Brain pericyte (primary cell): ENCODE data around the gene EFCAB12.

Experiments used
- DNase-seq: peaks from one replicate; pipeline ENCODE4 v3.0.0-alpha.2; 2012; ENCODE audit warnings: low read depth, low spot score

EFCAB12 gene

DNA sequence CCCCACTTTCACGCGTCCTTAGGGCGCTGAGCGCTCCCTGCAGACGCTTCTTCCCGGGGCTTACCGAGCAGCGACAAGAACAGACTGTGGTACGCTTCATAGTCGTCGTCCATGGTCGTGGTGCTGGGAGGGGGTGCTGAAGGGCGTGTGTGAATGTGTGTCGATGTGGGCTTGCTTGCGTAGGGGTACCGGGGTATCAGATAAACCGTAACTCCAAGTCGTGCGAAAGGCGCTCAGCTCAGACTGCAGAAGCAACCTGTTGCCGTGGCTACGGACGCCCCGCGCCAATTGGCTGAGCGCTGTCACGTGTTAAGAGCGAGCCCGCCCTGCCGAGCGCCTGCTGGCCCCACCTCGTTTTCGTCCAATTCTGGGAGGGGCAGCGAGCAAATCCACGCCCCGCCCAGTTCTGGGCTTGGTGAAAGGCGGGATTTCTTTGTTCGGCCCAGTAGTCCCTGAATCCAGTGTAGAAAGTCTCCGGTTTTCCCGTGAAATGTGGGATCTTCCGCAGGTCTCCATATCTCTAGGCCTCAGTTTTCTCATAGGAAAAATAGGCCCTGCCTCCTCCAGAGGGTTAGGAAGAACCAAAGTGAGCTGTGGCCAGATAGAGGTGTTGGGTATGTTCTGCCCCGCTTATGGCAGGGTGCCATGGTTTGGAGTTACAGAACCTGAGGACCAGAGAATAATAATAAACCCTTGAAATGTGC, at the start of gene EFCAB12:
Gene EFCAB12, minus strand, starts transcription at position 261 of the 704 bp plus-strand sequence. Its CDS starts 148 bp downstream, at position 113.
- DNase-seq = peak; percentile 80

DNA sequence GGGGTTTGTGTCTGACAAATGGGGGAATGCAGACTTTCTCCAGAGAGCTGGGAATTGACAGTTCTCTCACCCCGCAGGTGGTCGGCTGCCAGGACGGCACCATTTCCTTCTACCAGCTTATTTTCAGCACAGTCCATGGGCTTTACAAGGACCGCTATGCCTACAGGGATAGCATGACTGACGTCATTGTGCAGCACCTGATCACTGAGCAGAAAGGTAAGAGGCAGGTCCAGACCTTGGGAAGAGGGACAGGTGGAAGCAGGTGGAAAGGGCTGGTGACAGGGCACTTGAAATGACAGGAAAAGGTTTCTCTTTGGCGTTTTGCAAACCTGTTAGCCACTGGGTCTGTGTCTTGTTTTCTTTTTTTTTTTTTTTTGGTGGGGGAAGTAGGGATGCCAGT, 48.1 kb upstream of the EFCAB12 start:
- DNase-seq = no peak

DNA sequence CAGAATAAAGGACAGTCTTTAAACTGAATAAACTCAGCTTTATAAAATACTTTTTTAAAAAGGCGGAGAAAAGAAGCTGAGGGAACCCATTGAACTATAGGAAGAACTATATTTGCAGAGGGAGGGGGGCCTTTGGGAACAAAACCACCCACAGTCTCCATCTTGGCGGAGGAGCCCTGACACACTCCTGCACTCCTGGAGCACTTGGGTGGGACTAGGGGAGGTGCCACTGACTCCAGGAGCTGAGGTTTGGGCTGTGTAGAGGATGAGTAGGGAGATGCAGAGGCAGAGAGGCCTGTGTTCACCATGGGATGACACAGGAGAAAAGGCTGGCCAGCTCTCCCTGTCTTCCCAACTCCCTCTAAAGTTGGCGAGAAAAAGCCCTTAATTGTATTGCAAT, 47.4 kb upstream of the EFCAB12 start:
- DNase-seq = no peak

DNA sequence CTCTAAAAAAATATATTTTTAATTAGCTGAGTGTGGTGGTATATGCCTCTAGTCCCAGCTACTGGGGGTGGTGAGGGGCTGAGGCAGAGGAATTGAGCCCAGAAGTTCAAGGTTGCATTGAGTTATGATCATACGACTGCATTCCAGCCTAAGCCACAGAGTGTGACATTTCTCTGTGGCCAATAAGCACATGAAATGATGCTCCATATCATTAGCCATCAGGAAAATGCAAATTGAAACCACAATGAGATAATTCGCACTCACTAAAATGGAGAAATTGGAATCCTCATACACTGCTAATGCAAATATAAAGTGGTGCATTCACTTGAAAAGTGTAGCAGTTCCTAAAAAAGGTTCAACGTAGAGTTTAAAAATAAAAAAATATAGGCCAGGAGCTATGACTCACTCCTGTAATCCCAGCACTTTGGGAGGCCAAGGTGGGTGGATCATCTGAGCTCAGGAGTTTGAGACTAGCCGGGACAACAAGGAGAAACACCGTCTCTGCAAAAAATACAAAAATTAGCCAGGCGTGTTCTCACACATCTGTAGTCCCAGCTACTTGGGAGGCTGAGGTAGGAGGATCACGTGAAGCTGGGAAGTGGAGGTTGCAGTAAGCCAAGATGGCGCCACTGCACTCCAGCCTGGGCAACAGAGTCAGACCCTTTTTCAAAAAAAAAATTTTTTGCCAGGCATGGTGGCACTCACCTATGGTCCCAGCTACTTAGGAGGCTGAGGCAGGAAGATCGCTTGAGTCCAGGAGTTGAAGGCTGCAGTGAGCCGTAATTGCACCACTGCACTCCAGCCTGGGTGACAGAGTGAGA, 46.8 kb upstream of the EFCAB12 start:
- DNase-seq = no peak

DNA sequence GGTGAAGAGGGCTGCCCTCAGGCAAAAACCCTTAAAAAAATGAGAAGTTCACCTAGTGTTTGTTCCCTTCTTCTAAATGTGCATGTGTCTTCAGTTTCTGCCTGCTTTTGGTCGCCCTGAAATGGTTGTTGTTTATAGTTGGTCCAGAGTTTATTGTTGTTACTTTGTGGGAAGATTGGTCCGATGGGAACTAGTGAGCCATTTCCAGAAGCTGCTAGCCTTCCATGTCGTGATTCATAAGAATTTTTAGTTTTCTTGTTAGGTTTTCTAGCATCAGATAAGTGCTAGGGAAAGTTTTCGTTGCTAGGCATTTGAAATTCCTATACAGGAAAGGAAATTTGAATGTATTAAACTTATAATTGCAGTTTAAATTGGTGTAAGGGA, 45.3 kb upstream of the EFCAB12 start:
- no peak for DNase-seq

DNA sequence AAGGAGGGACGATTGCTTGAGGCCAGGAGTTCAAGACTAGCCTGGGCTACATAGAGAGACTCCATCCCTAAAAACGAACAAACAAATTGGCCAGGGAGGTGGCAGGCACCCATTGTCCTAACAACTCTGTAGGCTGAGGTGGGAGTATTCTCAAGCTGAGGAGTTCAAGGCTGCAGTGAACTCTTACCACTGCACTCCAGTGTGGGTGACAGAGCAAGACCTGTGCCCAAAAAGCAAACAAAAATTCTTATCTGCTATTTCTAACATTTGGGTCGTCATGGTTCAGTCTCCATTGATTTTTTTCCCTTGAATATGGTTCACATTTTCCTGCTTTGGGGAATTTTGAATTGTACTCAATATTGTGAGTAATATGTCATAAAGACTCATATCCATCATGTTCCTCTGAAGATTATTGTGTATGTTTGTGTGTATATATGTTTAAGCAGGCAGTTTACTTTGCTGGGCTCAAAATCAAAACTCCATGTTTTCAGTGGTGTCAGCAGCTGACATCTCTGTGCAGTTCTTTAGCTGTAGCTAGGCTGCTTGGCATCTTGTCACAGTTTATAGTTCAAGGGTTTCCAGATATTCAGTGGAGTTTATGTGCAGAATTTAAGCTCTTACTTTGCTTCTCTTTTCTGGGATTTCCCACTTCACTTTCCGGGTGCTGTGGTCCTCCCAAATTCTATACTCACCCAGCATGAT, 44.8 kb upstream of the EFCAB12 start:
- DNase-seq = no peak

DNA sequence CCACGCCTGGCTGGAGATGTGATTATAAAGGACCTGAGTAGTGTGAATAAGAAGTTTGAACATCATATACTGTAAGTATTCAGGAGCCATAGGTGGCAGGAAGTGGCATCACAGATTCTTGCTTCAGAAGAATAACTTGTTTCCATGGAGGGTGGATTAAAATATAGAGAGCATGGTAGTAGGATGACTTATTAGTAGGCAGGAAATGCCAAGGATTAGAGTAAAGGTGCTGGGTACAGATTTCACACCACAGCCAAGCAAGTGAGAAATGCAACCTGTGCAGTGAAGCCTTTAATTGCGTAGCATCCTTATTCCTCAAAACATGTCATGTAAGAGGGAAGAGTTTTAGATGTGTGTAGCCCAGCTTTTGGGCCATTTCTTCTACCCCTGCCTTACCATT, 42.4 kb upstream of the EFCAB12 start:
- DNase-seq = no peak

DNA sequence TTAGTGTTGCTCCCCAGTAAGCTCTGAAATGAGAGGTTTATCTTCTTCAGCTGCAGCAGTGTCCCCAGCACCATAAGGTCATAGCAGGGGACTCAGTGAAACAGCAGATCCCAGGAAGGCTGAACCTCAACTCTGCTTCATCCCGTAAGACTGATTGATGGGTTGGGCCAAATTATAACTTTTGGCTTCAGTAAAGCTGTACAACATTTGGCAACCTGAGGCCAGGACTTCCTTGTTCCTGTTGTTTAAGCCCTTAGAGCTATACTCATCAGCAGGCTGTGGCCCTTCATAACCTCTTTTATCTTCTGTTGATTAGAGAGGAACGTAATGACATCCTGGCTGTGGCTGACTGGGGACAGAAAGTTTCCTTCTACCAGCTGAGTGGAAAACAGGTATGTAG, 40.6 kb upstream of the EFCAB12 start:
- no peak for DNase-seq

DNA sequence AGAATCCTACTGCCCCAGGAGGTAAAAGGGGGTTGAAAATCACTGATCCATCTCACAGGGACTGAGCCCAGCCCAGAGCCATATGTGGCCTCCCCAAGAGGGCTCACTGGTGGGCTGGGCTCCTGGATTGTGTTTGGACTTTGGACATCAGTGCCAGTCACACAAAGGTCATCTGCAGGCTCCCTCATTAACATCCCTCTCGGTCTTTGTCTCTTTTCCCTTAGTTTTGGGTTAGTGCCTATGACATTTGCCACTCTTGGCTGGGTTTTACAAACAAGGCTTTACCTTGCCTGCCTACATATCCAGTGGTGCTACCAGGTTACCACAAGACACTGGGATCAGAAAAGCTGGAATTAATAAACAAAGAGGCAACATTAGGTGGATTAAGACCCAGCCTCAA, 39.5 kb upstream of the EFCAB12 start:
- DNase-seq = no peak

DNA sequence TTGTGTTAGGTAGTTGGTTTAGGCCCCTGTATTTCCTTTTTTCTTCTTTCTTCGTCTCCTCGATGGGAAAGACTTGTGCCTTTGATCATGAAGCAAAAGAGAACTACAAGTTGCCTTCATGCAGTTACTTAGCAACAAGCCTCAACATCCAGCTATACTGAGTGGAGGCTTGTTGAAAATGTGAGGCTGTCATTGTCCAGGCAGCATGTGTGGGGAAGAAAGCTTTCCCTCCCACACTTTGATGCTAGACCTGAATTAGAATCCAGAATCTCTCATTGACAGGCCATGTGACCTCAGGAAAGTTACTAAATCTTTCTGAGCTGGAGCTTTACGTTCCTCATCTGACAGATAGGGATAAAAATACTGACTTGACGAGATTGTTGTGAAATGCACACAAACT, 35.3 kb upstream of the EFCAB12 start:
- no peak for DNase-seq

DNA sequence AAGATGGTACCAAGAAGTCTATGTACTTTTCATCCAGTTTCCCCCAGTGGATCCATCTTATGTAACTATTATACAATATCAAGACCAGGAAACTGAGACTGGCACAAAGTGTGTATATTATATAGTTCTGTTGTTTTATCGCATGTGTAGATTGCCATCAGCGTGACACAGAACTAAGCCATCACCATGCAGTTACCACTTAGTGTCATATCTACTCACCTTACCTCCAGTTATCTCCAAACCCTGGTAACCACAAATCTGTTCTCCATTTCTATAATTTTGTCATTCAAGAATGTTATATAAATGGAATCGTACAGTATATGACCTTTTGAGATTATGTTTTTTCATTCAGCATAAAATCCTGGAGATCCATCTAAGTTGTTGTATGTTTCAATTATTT, 34.7 kb upstream of the EFCAB12 start:
- DNase-seq = no peak

DNA sequence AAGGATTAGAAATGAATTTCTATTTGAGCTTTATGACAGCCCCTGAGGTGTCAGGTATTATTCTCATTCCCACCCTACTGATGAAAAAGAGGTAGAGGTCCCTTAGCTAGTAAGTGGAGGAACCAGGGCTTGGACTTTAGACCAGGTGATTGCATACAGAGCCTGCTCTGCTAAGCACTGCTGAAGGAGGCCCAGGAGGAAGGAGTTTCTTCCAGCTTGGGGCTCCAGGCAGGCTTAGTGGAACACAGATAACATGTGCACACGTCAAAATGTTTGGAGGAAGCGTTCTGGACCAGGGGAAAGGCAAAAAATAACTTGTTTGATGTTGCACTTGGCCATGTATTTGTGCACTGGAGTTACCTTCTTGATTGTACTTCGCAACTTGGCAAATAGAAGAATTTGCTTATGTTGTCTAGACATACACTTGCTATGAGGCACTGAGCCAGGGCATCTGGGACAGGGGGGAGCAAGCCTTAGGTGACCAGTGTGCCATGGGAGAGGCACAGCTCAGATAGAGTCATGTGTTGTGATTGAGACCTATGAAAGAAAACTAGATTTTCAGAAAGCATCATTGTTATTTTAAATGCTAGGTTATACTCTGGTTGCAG, 34.0 kb upstream of the EFCAB12 start:
- no peak for DNase-seq

DNA sequence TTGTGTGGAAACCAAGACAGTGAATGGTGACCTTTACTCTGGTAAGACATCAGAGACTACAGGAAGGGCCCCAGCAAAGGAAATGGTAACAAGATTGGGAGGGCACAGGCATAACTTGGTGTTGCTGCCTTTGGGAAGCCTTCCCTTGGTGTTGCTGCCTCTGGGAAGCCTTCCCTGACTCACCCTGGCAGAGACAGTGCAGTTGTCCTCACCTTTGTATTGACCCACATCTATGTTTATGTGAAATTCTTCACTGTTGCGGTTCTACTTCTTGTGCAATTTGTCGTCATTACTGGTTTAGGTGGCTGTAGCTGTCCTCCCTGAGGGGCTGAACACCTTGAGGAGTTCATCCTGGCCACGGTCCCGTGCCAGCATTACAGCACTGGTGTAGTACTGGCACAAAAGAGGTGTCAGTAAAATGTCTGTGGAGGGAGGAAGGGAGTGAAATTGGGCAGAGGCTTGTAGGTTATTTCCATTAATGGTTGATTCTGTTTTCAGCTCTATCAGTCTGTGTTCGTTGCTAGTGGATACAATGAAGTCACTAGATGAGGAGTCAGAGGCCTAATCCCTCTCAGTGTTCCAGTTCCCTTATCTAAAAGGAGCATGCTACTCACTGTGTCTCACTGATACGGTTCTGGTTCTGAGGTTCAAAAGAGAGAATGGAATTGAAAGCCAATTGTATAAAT, 33.2 kb upstream of the EFCAB12 start:
- DNase-seq = no peak

DNA sequence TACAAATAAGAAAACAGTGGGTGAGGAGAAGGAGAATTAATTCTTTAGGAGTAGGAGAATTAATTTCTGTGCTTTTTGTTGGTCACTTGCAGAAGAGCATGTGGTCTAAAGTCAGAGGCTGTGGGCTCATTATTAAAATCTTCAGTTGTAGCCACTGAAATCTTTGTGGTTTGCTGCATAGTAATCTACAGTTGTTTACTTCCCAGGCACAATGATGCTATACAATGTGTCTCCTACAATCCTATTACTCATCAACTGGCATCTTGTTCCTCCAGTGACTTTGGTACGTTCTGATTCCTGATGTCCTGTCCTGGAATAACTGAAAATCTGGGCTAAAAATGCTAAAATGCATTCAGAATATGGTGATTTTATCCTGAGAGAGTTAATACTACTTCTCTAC, 32.6 kb upstream of the EFCAB12 start:
- no peak for DNase-seq

DNA sequence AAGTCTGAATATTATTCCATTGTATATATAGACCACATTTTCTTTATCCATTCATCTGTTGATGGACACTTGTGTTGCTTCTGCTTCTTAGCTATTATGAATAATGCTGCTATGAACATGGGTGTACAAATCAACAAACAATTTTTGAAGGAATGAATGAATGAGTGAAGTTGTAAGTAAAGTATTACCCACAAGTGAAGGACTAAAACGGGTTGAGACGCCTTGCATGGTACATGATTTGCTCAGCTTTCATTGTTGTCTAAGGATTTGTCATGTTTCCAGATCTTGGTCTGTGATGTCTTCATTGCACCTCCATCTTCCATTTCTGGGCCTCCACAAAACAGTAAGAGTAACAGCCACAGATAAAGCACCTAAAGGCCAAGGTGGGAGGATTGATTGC, 32.1 kb upstream of the EFCAB12 start:
- no peak for DNase-seq

DNA sequence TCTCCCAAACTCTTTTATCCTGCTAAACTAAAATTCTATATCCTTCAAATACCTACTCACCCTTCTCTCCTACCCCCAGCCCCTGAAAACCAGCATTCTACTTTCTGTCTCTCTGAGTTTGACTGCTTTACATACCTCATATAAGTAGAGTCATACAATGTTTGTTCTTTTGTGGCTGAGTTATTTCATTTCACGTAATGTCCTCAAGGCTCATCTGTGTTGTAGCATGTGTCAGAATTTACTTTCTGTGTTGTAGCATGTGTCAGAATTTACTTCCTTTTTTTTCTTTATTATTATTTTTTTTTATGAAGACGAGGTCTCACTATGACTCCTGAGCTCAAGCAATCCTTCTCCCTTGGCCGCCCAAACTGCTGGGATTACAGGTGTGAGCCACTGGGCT, 31.7 kb upstream of the EFCAB12 start:
- no peak for DNase-seq

DNA sequence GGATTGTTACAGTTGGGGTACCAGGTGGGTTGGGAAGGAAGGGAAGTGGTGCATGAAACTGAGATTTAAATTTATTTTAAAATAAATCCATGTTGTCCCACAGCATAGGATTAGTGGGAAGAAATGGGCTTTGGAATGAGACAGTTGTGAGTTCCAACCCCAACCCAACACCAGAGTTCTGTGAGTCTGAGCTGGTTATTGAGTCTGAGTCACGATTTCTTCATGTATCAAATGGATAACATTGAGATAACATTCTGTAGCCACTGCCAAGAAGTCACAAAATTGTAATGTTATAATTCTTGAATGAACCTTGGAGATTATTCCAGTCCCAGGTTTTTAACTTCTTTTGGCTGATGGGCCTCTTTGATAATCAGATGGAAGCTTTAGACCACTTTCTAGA, 25.3 kb upstream of the EFCAB12 start:
- DNase-seq = no peak

DNA sequence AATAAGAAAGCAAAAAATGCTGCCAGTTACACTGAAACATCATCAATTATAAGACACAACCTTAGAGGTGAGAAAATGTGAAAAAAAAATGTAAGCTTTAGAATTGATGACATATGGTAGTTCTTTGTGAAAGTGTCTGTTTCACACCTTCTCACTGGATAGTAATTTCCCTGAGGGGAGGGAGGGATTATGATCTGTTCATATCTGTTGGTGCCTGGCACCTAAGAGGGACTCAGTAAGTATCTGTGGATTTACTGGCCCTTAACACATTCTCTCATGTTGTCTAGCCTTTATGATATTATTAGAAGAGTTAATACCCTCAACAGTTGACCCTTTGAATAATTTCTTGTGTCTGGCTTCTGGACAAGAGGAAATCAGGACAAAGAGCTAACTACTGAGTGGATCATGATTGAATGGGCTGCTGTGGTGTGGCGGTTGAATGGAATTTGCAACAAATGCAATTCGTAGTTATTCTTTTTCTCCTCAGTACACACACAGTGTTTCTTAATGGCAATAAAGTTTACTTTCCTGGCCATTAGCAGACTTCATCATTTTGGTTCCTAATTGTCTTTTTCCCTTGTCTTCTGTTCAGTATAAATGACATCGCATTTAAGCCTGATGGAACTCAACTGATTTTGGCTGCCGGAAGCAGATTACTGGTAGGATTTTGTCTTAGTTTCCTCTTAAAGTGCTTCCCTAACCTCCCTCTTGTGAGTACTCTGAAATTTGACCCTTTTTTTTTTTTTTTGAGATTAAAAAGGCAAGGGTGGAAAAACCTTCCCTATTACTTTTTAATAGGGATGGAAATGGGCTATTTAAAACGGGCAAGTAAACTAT, 21.1 kb upstream of the EFCAB12 start:
- no peak for DNase-seq

DNA sequence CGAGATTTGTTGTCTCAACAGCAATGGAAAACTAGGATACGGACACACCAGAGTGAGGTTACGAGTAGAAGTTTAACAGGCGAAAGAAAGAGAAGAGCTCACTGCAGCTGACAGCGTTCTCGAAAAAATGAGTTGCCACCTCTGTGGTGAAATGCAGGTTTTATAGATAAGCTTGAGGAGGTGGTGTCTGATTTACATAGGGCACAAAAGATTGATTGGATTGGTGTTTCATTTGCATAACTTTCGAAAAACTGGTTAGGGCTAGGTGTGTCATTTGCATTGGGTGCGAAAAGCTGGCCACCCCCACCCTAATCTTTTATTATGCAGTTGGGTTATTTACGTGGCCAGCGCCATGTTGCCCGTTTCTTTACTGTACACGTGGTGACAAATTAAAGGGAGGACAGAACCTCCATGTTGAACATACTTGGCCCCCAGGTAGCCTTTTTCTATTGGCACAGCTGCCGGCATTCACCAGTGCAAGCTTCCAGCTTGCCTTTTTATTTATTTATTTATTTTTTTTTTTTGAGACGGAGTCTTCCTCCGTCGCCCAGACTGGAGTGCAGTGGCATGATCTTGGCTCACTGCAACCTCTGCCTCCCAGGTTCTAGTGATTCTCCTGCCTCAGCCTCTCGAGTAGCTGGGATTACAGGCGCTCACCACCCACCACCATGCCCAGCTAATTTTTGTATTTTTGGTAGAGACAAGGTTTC, 19.9 kb upstream of the EFCAB12 start:
- DNase-seq = no peak

DNA sequence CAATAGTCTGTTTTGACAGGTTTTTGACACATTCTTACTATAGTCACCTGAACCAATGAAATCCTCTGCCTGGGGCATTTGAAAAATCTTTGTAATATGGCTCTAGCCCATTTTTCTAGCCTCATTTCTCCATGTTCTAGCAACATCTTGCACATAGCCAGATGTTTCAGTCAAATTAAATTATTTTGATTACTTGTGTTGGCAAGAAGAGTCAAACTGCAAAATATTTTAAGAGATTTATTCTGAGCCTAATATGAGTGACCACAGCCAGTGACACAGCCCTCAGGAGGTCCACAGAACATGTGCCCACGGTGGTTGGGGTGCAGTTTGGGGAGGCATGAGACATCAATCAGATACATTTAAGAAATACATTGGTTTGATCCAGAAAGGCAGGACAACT, 18.5 kb upstream of the EFCAB12 start:
- no peak for DNase-seq
